ENCODE measurements around the gene KIAA0513.
A peak's percentile ranks its signal among the peaks of the same experiment; 100 is the strongest.

KIAA0513 gene

DNA sequence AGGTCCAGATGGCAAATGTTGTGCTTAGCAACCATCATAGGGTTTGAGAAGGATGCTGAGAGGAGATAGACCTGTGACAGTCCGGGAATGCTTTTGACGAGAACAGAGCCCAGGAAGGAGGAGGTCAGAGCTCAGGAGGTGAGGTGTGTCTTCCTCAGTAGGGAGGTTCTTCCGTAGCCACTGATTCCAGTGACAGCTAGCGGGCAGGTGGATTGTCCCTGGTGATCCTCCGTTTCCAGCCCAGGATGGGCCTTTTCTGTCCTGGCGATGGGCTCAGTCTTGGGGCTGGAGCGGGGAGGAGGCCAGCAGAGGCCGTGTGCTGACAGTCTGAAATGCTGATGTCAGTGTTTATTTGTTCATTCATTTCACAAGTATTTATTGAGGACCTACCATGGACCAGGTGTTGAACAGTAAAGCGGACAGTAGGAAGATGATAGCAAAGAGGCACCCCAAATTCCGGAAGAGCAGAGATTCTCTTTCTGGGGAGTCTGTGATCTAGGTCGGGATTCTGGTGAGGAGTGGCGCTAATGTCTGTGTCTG is 38.8 kb downstream of the KIAA0513 start:
- Histone ChIP-seq H3K36me3 (ENCODE audit: insufficient read depth, low read length) (peaks cover 3% of the 10 kb centered on the region), H3K9ac (ENCODE audit: low read depth, low read length) (no peak overlapping the region), H3K4me2 (ENCODE audit: low read length) (no peak overlapping the region), H3K27me3 (ENCODE audit: control insufficient read depth, insufficient read depth, low read length) (no peaks in the 10 kb centered on the region), H3K4me1 (ENCODE audit: control insufficient read depth, insufficient read depth, low read length) (no peaks in the 10 kb centered on the region), H3K4me3 (ENCODE audit: low read length) (no peak overlapping the region), H3K9me3 (replicated peaks; ENCODE audit: low read length) (no peaks in the 10 kb centered on the region)

DNA sequence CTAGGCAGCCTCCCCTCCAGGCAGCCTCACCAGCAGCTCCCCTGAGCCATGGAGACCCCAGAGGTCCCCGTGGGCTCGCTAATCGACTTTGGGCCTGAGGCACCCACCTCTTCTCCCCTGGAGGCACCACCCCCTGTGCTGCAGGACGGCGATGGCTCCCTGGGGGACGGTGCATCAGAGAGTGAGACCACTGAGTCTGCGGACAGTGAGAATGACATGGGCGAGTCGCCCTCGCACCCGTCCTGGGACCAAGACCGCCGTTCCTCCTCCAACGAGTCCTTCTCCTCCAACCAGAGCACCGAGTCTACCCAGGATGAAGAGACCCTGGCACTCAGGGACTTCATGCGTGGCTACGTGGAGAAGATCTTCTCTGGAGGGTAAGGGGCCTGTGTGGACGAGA is 39.4 kb downstream of the KIAA0513 start:
- H3K4me1 ChIP-seq (ENCODE audit: control insufficient read depth, insufficient read depth, low read length), result no peaks in the 10 kb centered on the region
- H3K27me3 ChIP-seq (ENCODE audit: control insufficient read depth, insufficient read depth, low read length), result no peaks in the 10 kb centered on the region
- H3K36me3 ChIP-seq (ENCODE audit: insufficient read depth, low read length), result peaks cover 3% of the 10 kb centered on the region
- H3K9me3 ChIP-seq (replicated peaks; ENCODE audit: low read length), result no peaks in the 10 kb centered on the region
- no peak overlapping the region for H3K4me3 ChIP-seq (ENCODE audit: low read length)
- no peak overlapping the region for H3K9ac ChIP-seq (ENCODE audit: low read depth, low read length)
- no peak overlapping the region for H3K4me2 ChIP-seq (ENCODE audit: low read length)

DNA sequence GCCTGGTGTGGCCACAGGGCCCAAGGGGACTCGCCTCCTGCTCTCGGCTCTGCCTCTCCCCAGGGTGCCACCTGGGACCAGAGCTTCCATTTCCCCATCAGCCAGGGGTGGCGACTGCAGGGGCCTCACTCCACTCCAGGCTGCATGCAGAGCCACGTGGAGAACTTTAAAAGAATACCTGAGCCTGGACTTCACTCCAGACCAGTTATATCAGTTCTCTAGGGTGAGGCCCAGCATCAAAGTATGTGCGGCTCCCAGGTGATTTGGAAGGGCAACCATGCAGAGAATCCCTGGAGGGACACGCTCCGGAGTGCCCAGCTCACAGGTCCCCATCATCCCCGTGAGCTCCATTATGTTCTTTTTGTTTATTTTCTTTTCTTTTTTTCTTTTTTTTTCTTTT is 39.8 kb downstream of the KIAA0513 start:
- Histone ChIP-seq H3K4me3 (ENCODE audit: low read length) (no peak overlapping the region), H3K4me1 (ENCODE audit: control insufficient read depth, insufficient read depth, low read length) (peaks cover 1% of the 10 kb centered on the region), H3K9ac (ENCODE audit: low read depth, low read length) (no peak overlapping the region), H3K27me3 (ENCODE audit: control insufficient read depth, insufficient read depth, low read length) (no peaks in the 10 kb centered on the region), H3K4me2 (ENCODE audit: low read length) (no peak overlapping the region), H3K9me3 (replicated peaks; ENCODE audit: low read length) (no peaks in the 10 kb centered on the region), H3K36me3 (ENCODE audit: insufficient read depth, low read length) (peaks cover 3% of the 10 kb centered on the region)

DNA sequence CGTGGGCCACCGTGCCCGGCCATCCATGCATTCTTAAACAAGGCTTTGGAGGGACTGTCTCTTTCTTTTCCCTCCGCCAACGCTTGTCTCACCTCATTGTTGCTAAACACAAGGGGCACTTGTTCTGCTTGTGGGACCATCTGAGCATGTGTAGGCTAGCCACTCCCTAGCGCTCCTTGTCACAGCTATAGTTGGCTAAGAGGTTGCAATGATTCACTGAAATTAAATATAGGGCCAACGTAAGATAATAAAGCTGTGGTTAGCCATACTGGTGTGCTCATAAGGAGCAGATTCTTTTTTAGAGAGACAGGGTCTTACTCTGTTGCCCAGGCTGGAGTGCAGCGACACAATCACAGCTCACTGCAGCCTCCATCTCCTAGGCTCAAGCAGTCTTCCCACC is 41.2 kb downstream of the KIAA0513 start:
- Histone ChIP-seq H3K9ac (ENCODE audit: low read depth, low read length) (no peak overlapping the region), H3K27me3 (ENCODE audit: control insufficient read depth, insufficient read depth, low read length) (no peaks in the 10 kb centered on the region)

DNA sequence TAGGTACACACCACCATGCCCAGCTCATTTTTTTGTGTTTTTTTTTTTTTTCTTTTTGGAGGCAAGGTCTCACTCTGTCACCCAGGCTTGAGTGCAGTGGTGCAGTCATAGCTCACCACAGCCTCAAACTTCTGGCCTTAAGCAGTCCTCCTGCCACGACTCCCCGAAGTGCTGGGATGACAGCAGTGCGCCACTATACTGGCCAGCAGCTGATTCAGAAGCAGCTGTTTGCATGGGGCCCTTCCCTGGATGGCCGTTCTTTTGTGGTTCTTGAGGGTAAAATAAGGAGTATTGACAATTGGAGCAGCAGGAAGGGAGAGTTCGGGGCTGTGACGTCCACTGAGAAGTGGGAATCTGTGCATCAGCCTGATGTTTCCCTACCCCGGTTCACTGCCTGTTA is 41.6 kb downstream of the KIAA0513 start:
- peaks cover 7% of the 10 kb centered on the region for H3K36me3 ChIP-seq (ENCODE audit: insufficient read depth, low read length)
- no peaks in the 10 kb centered on the region for H3K9me3 ChIP-seq (replicated peaks; ENCODE audit: low read length)
- no peak overlapping the region for H3K4me2 ChIP-seq (ENCODE audit: low read length)

More for the DNA sequence above, 41.2 kb downstream of the KIAA0513 start:
- Histone ChIP-seq H3K36me3 (ENCODE audit: insufficient read depth, low read length) (peaks cover 7% of the 10 kb centered on the region), H3K4me3 (ENCODE audit: low read length) (no peak overlapping the region), H3K4me1 (ENCODE audit: control insufficient read depth, insufficient read depth, low read length) (peaks cover 10% of the 10 kb centered on the region), H3K4me2 (ENCODE audit: low read length) (no peak overlapping the region), H3K9me3 (replicated peaks; ENCODE audit: low read length) (no peaks in the 10 kb centered on the region)

DNA sequence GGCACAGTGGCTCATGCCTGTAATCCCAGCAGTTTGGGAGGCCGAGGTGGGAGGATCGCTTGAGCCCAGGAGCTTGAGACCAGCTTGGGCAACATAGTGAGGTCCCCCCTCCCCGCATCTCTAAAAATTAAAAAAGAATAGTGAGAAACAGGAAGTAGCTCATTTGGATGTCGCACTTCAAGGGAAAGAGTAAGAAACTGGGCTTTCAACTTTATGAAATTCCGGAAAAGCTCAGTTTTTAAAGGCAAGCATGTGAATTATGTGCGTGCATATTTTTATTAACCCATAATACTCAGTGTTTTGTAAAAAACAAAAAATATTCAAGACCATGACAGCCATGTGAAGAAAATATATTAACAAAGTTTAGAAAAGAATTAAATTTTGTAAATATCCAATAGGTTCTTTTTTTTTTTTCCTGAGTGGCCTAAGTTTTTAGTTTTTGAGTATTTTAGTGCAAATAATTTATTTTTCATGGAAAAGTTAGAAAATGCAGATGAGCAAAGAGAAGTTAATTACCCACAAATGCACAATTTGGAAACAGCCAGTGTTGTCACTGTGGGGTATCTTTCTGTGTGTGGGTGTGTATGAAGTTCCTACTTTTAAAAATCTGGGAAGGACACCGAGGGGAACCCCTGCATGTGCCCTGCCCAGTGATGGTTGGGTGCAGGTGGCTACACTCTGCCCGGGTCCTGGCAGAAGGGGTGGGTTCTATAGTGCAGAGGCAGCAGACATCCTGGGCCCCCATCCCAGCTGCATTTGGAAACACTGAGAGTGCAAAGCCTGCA is 44.7 kb downstream of the KIAA0513 start:
- no peaks in the 10 kb centered on the region for H3K27me3 ChIP-seq (ENCODE audit: control insufficient read depth, insufficient read depth, low read length)
- H3K9me3 ChIP-seq (replicated peaks; ENCODE audit: low read length), result no peaks in the 10 kb centered on the region
- H3K4me3 ChIP-seq (ENCODE audit: low read length), result no peak overlapping the region
- no peak overlapping the region for H3K9ac ChIP-seq (ENCODE audit: low read depth, low read length)
- peaks cover 10% of the 10 kb centered on the region for H3K4me1 ChIP-seq (ENCODE audit: control insufficient read depth, insufficient read depth, low read length)
- H3K4me2 ChIP-seq (ENCODE audit: low read length), result peak overlapping the region; percentile 22
- H3K36me3 ChIP-seq (ENCODE audit: insufficient read depth, low read length), result peaks cover 13% of the 10 kb centered on the region

More for the DNA sequence above, 41.6 kb downstream of the KIAA0513 start:
- H3K4me1 ChIP-seq (ENCODE audit: control insufficient read depth, insufficient read depth, low read length), result peaks cover 10% of the 10 kb centered on the region
- no peak overlapping the region for H3K4me3 ChIP-seq (ENCODE audit: low read length)
- no peak overlapping the region for H3K9ac ChIP-seq (ENCODE audit: low read depth, low read length)
- H3K27me3 ChIP-seq (ENCODE audit: control insufficient read depth, insufficient read depth, low read length), result no peaks in the 10 kb centered on the region

DNA sequence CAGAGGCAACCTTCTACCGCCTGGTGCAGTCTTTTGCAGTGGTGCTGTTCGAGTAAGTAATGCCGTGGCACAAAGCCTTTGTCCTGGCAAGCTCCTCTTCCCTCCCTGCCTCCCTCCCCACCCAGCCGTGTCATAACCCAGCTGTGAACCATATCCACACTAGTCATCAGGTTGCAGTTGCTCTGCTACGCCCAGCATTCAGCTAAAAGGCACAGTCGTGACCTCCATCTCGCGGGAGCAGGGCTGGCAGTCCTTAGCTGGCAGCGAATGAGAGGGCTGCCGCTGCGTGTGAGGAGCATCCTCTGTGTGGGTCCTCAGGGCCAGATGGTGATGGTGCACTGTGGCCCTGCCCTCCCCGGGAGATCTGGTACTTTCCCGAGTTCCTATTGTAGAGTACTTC is 45.4 kb downstream of the KIAA0513 start:
- H3K4me3 ChIP-seq (ENCODE audit: low read length), result no peak overlapping the region
- peak overlapping the region; percentile 22 for H3K4me2 ChIP-seq (ENCODE audit: low read length)
- peaks cover 20% of the 10 kb centered on the region for H3K36me3 ChIP-seq (ENCODE audit: insufficient read depth, low read length)
- peaks cover 10% of the 10 kb centered on the region for H3K4me1 ChIP-seq (ENCODE audit: control insufficient read depth, insufficient read depth, low read length)
- H3K27me3 ChIP-seq (ENCODE audit: control insufficient read depth, insufficient read depth, low read length), result no peaks in the 10 kb centered on the region
- no peaks in the 10 kb centered on the region for H3K9me3 ChIP-seq (replicated peaks; ENCODE audit: low read length)
- H3K9ac ChIP-seq (ENCODE audit: low read depth, low read length), result no peak overlapping the region

DNA sequence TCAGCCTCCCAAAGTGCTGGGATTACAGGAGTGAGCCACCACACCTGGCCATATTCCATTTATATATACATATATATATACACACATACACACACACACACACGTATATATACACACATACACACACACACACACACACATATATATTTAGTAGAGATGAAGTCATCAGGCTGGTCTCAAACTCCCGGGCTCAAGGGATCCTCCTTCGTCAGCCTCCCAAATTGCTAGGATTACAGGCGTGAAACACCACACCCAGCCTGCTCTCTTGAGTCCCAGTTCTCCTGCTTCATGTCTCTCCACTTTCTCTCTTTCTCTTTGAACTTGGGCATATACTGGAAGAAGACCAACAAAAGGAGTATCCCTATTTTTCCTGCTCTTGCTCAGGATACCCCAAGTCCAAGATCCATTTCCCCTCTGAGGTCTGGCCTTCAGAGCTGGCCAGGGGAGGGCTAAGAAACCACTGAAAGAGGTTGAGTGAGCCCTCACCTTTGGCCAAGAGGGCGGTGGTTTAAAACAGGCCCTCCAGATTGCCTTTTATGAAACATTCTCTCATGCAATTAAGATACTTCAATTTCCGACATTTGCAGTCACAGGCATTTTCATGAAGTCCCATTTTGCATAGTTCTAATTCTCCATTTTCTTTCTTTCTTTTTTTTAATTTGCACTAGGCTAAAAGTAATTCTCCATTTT is 46.8 kb downstream of the KIAA0513 start:
- no peak overlapping the region for H3K4me3 ChIP-seq (ENCODE audit: low read length)

DNA sequence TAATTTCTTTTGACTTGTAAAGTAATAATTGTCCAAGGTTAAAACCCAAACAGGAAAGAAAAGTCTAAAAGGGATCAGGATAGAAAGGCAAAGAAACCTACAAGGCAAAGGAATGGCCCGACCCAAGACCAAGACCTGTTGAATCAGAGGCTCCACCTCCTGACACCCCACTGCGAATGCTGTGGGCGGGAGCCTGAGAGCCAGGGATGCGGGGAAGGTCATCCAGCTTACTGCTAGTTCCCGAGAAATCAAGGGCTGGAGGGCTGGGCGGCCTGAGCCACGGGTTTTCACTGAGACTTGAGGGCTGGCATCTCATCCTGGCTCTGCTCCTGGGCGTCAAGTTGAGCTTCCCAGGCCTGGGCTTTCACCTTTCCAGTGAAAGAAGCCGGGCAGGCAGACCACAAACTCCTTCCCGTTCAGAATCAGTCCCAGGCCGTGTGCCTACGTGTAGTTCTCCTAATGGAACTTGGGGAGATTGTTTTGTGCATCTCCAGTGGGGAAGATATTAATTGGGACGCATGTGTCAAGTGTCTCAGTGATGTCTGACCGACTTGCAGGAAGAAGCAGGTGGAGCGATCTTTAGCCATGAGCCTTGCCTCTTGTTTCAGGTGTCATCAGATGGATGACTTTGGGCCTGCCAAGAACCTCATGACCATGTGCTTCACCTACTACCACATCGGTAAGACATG is 47.8 kb downstream of the KIAA0513 start:
- Histone ChIP-seq H3K4me2 (ENCODE audit: low read length) (no peak overlapping the region), H3K4me1 (ENCODE audit: control insufficient read depth, insufficient read depth, low read length) (peaks cover 10% of the 10 kb centered on the region), H3K4me3 (ENCODE audit: low read length) (no peak overlapping the region), H3K27me3 (ENCODE audit: control insufficient read depth, insufficient read depth, low read length) (no peaks in the 10 kb centered on the region), H3K9ac (ENCODE audit: low read depth, low read length) (no peak overlapping the region), H3K9me3 (replicated peaks; ENCODE audit: low read length) (no peaks in the 10 kb centered on the region), H3K36me3 (ENCODE audit: insufficient read depth, low read length) (peaks cover 31% of the 10 kb centered on the region)

More for the DNA sequence above, 46.8 kb downstream of the KIAA0513 start:
- Histone ChIP-seq H3K36me3 (ENCODE audit: insufficient read depth, low read length) (peaks cover 31% of the 10 kb centered on the region), H3K9ac (ENCODE audit: low read depth, low read length) (no peak overlapping the region), H3K9me3 (replicated peaks; ENCODE audit: low read length) (no peaks in the 10 kb centered on the region), H3K4me2 (ENCODE audit: low read length) (no peak overlapping the region), H3K4me1 (ENCODE audit: control insufficient read depth, insufficient read depth, low read length) (peaks cover 10% of the 10 kb centered on the region), H3K27me3 (ENCODE audit: control insufficient read depth, insufficient read depth, low read length) (no peaks in the 10 kb centered on the region)

DNA sequence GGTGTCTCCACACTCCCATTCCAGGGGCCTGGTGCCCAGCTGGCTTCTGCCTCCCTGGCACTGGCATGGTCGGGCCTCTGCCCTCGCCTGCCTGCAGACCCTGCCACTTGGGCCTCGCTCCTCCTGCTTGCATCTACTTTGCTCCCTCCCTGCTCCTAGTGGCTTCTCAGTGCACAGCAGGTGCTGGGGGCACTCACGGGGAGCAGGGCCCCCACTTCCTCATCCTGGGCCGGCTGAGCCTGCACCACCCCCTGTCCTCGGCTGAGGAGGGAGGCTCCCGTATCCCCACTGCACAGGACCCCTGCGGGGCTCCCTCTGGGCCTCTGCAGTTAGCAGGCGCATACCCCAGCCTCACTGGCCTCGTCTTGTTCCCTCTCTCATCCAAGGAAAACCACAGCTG is 49.4 kb downstream of the KIAA0513 start:
- Histone ChIP-seq H3K4me1 (ENCODE audit: control insufficient read depth, insufficient read depth, low read length) (peaks cover 10% of the 10 kb centered on the region), H3K4me2 (ENCODE audit: low read length) (no peak overlapping the region), H3K9ac (ENCODE audit: low read depth, low read length) (no peak overlapping the region), H3K36me3 (ENCODE audit: insufficient read depth, low read length) (peaks cover 27% of the 10 kb centered on the region), H3K4me3 (ENCODE audit: low read length) (no peak overlapping the region), H3K9me3 (replicated peaks; ENCODE audit: low read length) (no peaks in the 10 kb centered on the region), H3K27me3 (ENCODE audit: control insufficient read depth, insufficient read depth, low read length) (no peaks in the 10 kb centered on the region)

DNA sequence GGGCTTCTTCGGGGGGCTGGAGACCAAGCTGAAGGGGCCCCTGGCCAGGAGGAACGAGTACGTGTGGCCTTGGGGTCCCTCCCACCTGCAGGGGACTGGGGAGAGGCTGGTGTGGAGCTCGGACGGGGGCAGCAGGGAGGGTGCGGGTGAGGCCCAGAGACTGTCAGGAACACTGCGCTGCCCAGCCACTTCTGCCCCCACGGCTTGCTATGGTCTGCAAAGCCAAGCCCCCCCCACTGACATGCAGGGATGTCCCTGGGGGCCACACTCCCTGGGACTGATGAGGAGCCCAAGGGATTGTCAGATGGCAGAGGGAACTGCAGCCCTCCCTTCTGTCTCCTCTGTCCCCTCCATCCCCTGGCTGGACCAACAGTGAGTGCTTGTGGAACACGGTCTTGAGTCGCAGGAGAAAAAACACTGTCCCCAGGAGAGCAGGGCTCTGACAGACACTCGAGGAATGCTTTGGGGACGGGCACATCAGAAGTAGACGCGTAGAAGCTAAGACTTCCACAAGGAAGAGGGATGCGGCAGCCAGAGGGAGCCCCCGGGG is 50.1 kb downstream of the KIAA0513 start:
- Histone ChIP-seq H3K4me3 (ENCODE audit: low read length) (no peak overlapping the region), H3K27me3 (ENCODE audit: control insufficient read depth, insufficient read depth, low read length) (no peaks in the 10 kb centered on the region), H3K4me2 (ENCODE audit: low read length) (no peak overlapping the region), H3K36me3 (ENCODE audit: insufficient read depth, low read length) (peaks cover 27% of the 10 kb centered on the region), H3K9ac (ENCODE audit: low read depth, low read length) (no peak overlapping the region), H3K4me1 (ENCODE audit: control insufficient read depth, insufficient read depth, low read length) (peaks cover 7% of the 10 kb centered on the region), H3K9me3 (replicated peaks; ENCODE audit: low read length) (no peaks in the 10 kb centered on the region)

Measured in skeletal muscle satellite cell (primary cell).